K562 (cell line): Measurements from ENCODE around the gene DEPDC1. TPM values are rescaled to one million over a fixed set of nuclear protein-coding genes. Genes with fewer than 3 reads are reported as not detected.

Experiments used
- ATAC-seq: fragments of 200-7000 bp; cut with Tn5 transposase; 3 replicates; pipeline ENCODE4 v1.9.1; 2020; ENCODE audit warnings: moderate library complexity
- BruUV-seq: library from RNA; stranded (reverse); fragments of 400-500 nt; replicated peaks from 2 replicates; lab custom pipeline; 2021; lab: Mats Ljungman, UMichigan
- CTCF ChIA-PET: fragments of 300-600 bp; formaldehyde crosslinking; extraction: SDS; loops from one replicate; lab custom pipeline; 2021; ENCODE audit warnings: low intra/inter-chr PET ratio; lab: Yijun Ruan, JAX
- POLR2A ChIA-PET: fragments of 300-600, 350-650 bp; sonication (Branson Sonifier 250); formaldehyde crosslinking; extraction: SDS; loops from one replicate; lab custom pipeline; 2021; ENCODE audit warnings: antibody characterized with exemption, inconsistent platforms; lab: Yijun Ruan, JAX
- DNase-seq, 4 experiments: peaks; one replicate each; pipeline versions ENCODE4 v3.0.0 to v3.0.0-alpha.2; 2011 to 2018; ENCODE audit warnings: low spot score in 3 of 4, mixed read lengths in 3 of 4; ENCODE audit errors: extremely low read depth in 1 of 4
- FAIRE-seq: peaks from 2 replicates; lab custom pipeline; 2011; peaks lifted over from hg19 to GRCh38; lab: Jason Lieb, UNC
- H2AFZ ChIP-seq: 2 replicates; pipeline ENCODE4 v1.6.0; 2011; ENCODE audit warnings: low read depth, low read length, control low read depth, inconsistent platforms
- H3K27ac ChIP-seq: fragments of 200-600 bp; 3 replicates; pipeline ENCODE4 v1.8.0; 2011; ENCODE audit warnings: low read depth, mild to moderate bottlenecking, control low read depth, inconsistent platforms, low read length, moderate library complexity, mixed read lengths; ENCODE audit errors: extremely low read depth
- H3K27me3 ChIP-seq, 2 experiments: fragments of 300-600 bp in 1 of 2; 2 replicates in 1 of 2; 3 replicates in 1 of 2; pipeline versions ENCODE4 v1.6.0 to v1.8.0; 2011; ENCODE audit warnings: inconsistent platforms in 2 of 2, low read length in 2 of 2, mild to moderate bottlenecking in 1 of 2, mixed read lengths in 1 of 2, moderate library complexity in 1 of 2; ENCODE audit not compliant: control insufficient read depth in 2 of 2, insufficient read depth in 2 of 2
- H3K36me3 ChIP-seq: fragments of 300-600 bp; 3 replicates; pipeline ENCODE4 v1.8.0; 2011; ENCODE audit warnings: mild to moderate bottlenecking, low read length, inconsistent platforms; ENCODE audit not compliant: control insufficient read depth, insufficient read depth
- H3K4me1 ChIP-seq, 2 experiments: fragments of 200-600 bp in 1 of 2; replicated peaks in 1 of 2; 2 replicates in 1 of 2; 3 replicates in 1 of 2; pipeline versions ENCODE4 v1.5.1 to v1.8.0; 2011; ENCODE audit warnings: inconsistent platforms in 2 of 2, low read length in 2 of 2, mild to moderate bottlenecking in 1 of 2, mixed read lengths in 1 of 2, moderate library complexity in 1 of 2; ENCODE audit not compliant: control insufficient read depth in 2 of 2, insufficient read depth in 2 of 2
- H3K4me2 ChIP-seq: 2 replicates; pipeline ENCODE4 v1.6.1; 2011; ENCODE audit warnings: low read length, control low read depth, inconsistent platforms, mixed read lengths; ENCODE audit not compliant: insufficient read depth
- H3K4me3 ChIP-seq: fragments of 200-600 bp; sonication (generic), shearing (Covaris generic); 2 replicates; pipeline ENCODE4 v1.5.1; 2016; ENCODE audit warnings: control low read depth, inconsistent platforms
- H3K79me2 ChIP-seq: fragments of 200-600 bp; 3 replicates; pipeline ENCODE4 v1.8.0; 2011; ENCODE audit warnings: low read length, inconsistent platforms; ENCODE audit not compliant: control insufficient read depth, insufficient read depth
- H3K9ac ChIP-seq, 2 experiments: 2 replicates each; pipeline versions ENCODE4 v1.6.0 to v1.6.1; 2011; ENCODE audit warnings: low read depth in 2 of 2, low read length in 2 of 2, control low read depth in 1 of 2, inconsistent platforms in 1 of 2, mild to moderate bottlenecking in 1 of 2, mixed read lengths in 1 of 2; ENCODE audit not compliant: insufficient read depth in 1 of 2
- H3K9me1 ChIP-seq: one replicate; pipeline ENCODE4 v1.6.0; 2011; ENCODE audit warnings: inconsistent platforms, mild to moderate bottlenecking, low read length, moderate library complexity; ENCODE audit not compliant: control insufficient read depth, insufficient read depth
- H3K9me3 ChIP-seq: replicated peaks from 2 replicates; pipeline ENCODE4 v1.5.1; 2011; ENCODE audit warnings: low read depth, low read length, inconsistent platforms; ENCODE audit not compliant: control insufficient read depth, insufficient read depth
- H4K20me1 ChIP-seq: replicated peaks from 2 replicates; pipeline ENCODE4 v1.6.1; 2011; ENCODE audit warnings: low read length, inconsistent platforms, mixed read lengths; ENCODE audit not compliant: control insufficient read depth, insufficient read depth
- ATF2 ChIP-seq: sonication (generic); formaldehyde crosslinking; IDR thresholded peaks from 2 replicates; pipeline ENCODE4 v1.8.1; 2022; ENCODE audit warnings: missing genetic modification reagents
- BRD4 ChIP-seq: fragments of 200-600 bp; sonication (generic); IDR thresholded peaks from 2 replicates; pipeline ENCODE4 v1.6.1; 2017; ENCODE audit warnings: inconsistent platforms
- CBFB ChIP-seq: sonication (generic); formaldehyde crosslinking; IDR thresholded peaks from 2 replicates; pipeline ENCODE4 v1.4.0; 2020; ENCODE audit warnings: mild to moderate bottlenecking, missing genetic modification reagents
- CBX5 ChIP-seq: IDR thresholded peaks from 2 replicates; pipeline ENCODE4 v1.6.1; 2014; ENCODE audit warnings: low read depth, borderline replicate concordance
- CREB3 ChIP-seq: fragments of 450-650 bp; conservative IDR thresholded peaks from 2 replicates; pipeline ENCODE4 v1.6.1; 2016; ENCODE audit warnings: missing genetic modification characterization, low read depth, mild to moderate bottlenecking, missing compliant biosample characterization, moderate library complexity
- KLF10 ChIP-seq: fragments of 250-450 bp; sonication (Bioruptor Pico); IDR thresholded peaks from 2 replicates; pipeline ENCODE4 v1.6.1; 2021; ENCODE audit warnings: matching md5 sums
- L3MBTL2 ChIP-seq: fragments of 450-650 bp; IDR thresholded peaks from 2 replicates; pipeline ENCODE4 v1.6.1; 2016; ENCODE audit warnings: mild to moderate bottlenecking, moderate library complexity
- MECOM ChIP-seq: fragments of 250-450 bp; sonication (Bioruptor Pico); IDR thresholded peaks from 2 replicates; pipeline ENCODE4 v1.8.0; 2022; ENCODE audit warnings: inconsistent platforms
- XRCC3 ChIP-seq: fragments of 450-650 bp; IDR thresholded peaks from 2 replicates; pipeline ENCODE4 v1.6.1; 2017; ENCODE audit warnings: mild to moderate bottlenecking, moderate library complexity
- ZBTB7A ChIP-seq: IDR thresholded peaks from 2 replicates; pipeline ENCODE4 v1.6.1; 2011; ENCODE audit warnings: low read depth, mild to moderate bottlenecking, low read length, moderate library complexity, borderline replicate concordance; ENCODE audit not compliant: control insufficient read depth
- ZFP36 ChIP-seq: fragments of 150-350 bp; IDR thresholded peaks from 2 replicates; pipeline ENCODE4 v1.6.1; 2018; ENCODE audit warnings: low read length, low read depth; ENCODE audit not compliant: partially characterized antibody
- ZNF318 ChIP-seq, 2 experiments: fragments of 450-650 bp; IDR thresholded peaks; 2 replicates each; pipeline ENCODE4 v1.6.1; 2016; ENCODE audit warnings: mild to moderate bottlenecking in 2 of 2, borderline replicate concordance in 1 of 2, low read depth in 1 of 2, moderate library complexity in 1 of 2
- ZNF644 ChIP-seq: fragments of 200-800 bp; sonication (Bioruptor generic); IDR thresholded peaks from 2 replicates; pipeline ENCODE4 v1.6.1; 2016; ENCODE audit warnings: low read depth, missing genetic modification characterization, missing compliant biosample characterization
- WGBS: fragments of 100-300 bp; shearing (Covaris generic); methylation state at CpG from one replicate; pipeline ENCODE4 v1.1.6; 2016; ENCODE audit warnings: low coverage, mixed read lengths; ENCODE audit not compliant: insufficient coverage; ENCODE audit errors: missing lambda C conversion rate; 5-methylcytosine and 5-hydroxymethylcytosine counted together
- in situ Hi-C: fragments of 300-500 bp; cut with MboI; formaldehyde crosslinking; loops from 4 replicates; pipeline ENCODE4 v1.15.0; 2018; ENCODE audit warnings: inconsistent platforms, mixed read lengths
- intact Hi-C: fragments of 100-400 bp; cut with micrococcal nuclease; formaldehyde crosslinking; loops from 2 replicates; pipeline ENCODE4 v1.14.2; 2022
- polyA plus RNA-seq, 8 experiments: library from polyadenylated mRNA; depleted of rRNA in 4 of 8; stranded (reverse) in 5 of 8; unstranded in 3 of 8; fragments of >200 nt; fragmentation: Nextera tagmentation in 2 of 8; fragmentation: Illumina TruSeq in 1 of 8; extraction: Ambion mirVana in 2 of 8; extraction: Trizol in 1 of 8; gene quantifications; 2 replicates each; pipeline versions ENCODE4 v1.2.1 to v1.2.3, GENCODE V29; 2011 to 2014; ENCODE audit warnings: inconsistent platforms in 1 of 8, missing spikeins in 1 of 8
- total RNA-seq, 7 experiments: library from RNA; depleted of rRNA in 6 of 7; stranded (reverse); fragments of >200 nt in 6 of 7; fragmentation: Illumina TruSeq in 2 of 7; extraction: Trizol in 2 of 7; gene quantifications; 2 replicates each; pipeline versions ENCODE4 v1.2.1 to v1.2.3, GENCODE V29; 2011 to 2021; ENCODE audit warnings: low replicate concordance in 1 of 7

The DEPDC1 gene
- total and polyA plus RNA-seq, 9 of the 15 experiments (the other 6 are each of a cell fraction or from before 2014, with no cell fraction given), result 9.9 to 28.3 (median 17.8) TPM

GRCh38 chr1:68445709-68446108, 51.2 kb downstream of the DEPDC1 start:
- intact Hi-C loops, result no loop called here
- no peaks in the 10 kb centered on the region for H3K9me3 ChIP-seq
- in situ Hi-C loops, result no loop called here
- H3K4me2 ChIP-seq, result no peak overlapping the region
- H3K27ac ChIP-seq, result no peak overlapping the region
- ATAC-seq, result no peak
- no peaks in the 10 kb centered on the region for H3K36me3 ChIP-seq
- ChIA-PET POLR2A (no interaction called here), CTCF (no interaction called here)
- BruUV-seq, result no TSS peak
- no peak for FAIRE-seq
- H3K4me3 ChIP-seq, result no peak overlapping the region
- H4K20me1 ChIP-seq, result no peaks in the 10 kb centered on the region
- no peak overlapping the region for H3K9ac ChIP-seq
- H2AFZ ChIP-seq, result no peak overlapping the region
- WGBS, result 2% methylated on average over 6 of the region's 6 CpGs
- no peak for DNase-seq
- H3K27me3 ChIP-seq, result no peaks in the 10 kb centered on the region; a peak in 1 of 5 replicates
- no peaks in the 10 kb centered on the region for H3K4me1 ChIP-seq
- H3K79me2 ChIP-seq, result no peaks in the 10 kb centered on the region
- H3K9me1 ChIP-seq, result no peaks in the 10 kb centered on the region
- TF ChIP-seq CBX5, result no peak
- no peak for TF ChIP-seq CREB3 (tag)
- no peak for TF ChIP-seq BRD4
- no peak for TF ChIP-seq XRCC3
- TF ChIP-seq MECOM (CRISPR knock-in tag), result no peak
- no peak for TF ChIP-seq ZBTB7A
- TF ChIP-seq ZNF644, result no peak
- no peak for TF ChIP-seq CBFB (CRISPR knock-in tag)
- no peak for TF ChIP-seq KLF10 (CRISPR knock-in tag)
- TF ChIP-seq ZNF318 (IDR thresholded peaks at IDR 0.05; ENCODE audit: borderline replicate concordance in 1 of 2, low read depth in 1 of 2), result no peak
- TF ChIP-seq ATF2 (CRISPR knock-in tag), result no peak
- TF ChIP-seq ZFP36, result no peak
- no peak for TF ChIP-seq L3MBTL2
